ENCODE results near the gene PDE5A. TPM values are rescaled to one million over a fixed set of nuclear protein-coding genes. Genes with fewer than 3 reads are reported as not detected.
A peak's percentile ranks its signal among the peaks of the same experiment; 100 is the strongest.

The PDE5A gene
- polyA plus RNA-seq, 2 of the 4 experiments (the other 2 are of a cell fraction): 0.27 to 1.0 TPM

GRCh38 chr4:119490335-119490734 is 138.3 kb downstream of the PDE5A start:
- Histone ChIP-seq H3K4me1 (no peaks in the 10 kb centered on the region), H3K4me2 (no peak overlapping the region), H3K9me3 (no peaks in the 10 kb centered on the region), H3K27ac (no peak overlapping the region), H3K4me3 (no peak overlapping the region)
- 73% methylated on average over 3 of the region's 3 CpGs for WGBS (ENCODE audit: missing lambda C conversion rate)
- DNase-seq (ENCODE audit: low read depth in 1 of 2, low spot score in 1 of 2) (peak in 1 of 2 experiments; percentile 21), FAIRE-seq (no peak), ATAC-seq (peak; percentile 71 to 76; a peak in 4 of 6 replicates)
- CTCF ChIA-PET: no interaction called here
- TF ChIP-seq RAD21 (conservative IDR thresholded peaks at IDR 0.05 in 1 of 2, IDR thresholded peaks at IDR 0.05 in 1 of 2) (peak in 1 of 2 experiments; percentile 15; a peak in 1 of 5 replicates), E2F6 (IDR thresholded peaks at IDR 0.05; ENCODE audit: borderline replicate concordance, low read depth) (no peak), FOXS1 (CRISPR knock-in tag; IDR thresholded peaks at IDR 0.05) (no peak), CHD4 (IDR thresholded peaks at IDR 0.05; ENCODE audit: borderline replicate concordance) (no peak), NFE2L2 (conservative IDR thresholded peaks at IDR 0.05; ENCODE audit: low read length) (no peak), HES2 (IDR thresholded peaks at IDR 0.05) (no peak), SMC3 (IDR thresholded peaks at IDR 0.05) (peak; percentile 14; the same call in 2 of the 3 replicates)
- POLR2A ChIA-PET: no interaction called here

GRCh38 chr4:119489305-119489704 is 139.3 kb downstream of the PDE5A start:
- CTCF ChIA-PET: no interaction called here
- ATAC-seq: no peak
- 90% methylated on average over 3 of the region's 3 CpGs for WGBS (ENCODE audit: missing lambda C conversion rate)

GRCh38 chr4:119480331-119480730 is 148.3 kb downstream of the PDE5A start:
- H3K9me3 ChIP-seq: peaks cover 7% of the 10 kb centered on the region; the same call in 1 of the 3 replicates
- H3K4me1 ChIP-seq: 0 out of 3 replicates have a peak, but pooled peaks cover 4% of the 10 kb centered on the region
- ChIA-PET CTCF (no interaction called here), POLR2A (no interaction called here)
- 91% methylated on average over 1 of the region's 1 CpG for WGBS (ENCODE audit: missing lambda C conversion rate)
- H3K4me3 ChIP-seq: no peak overlapping the region
- DNase-seq (ENCODE audit: low read depth in 1 of 2, low spot score in 1 of 2) (no peak), FAIRE-seq (no peak), ATAC-seq (no peak)
- no peak overlapping the region for H3K4me2 ChIP-seq
- no peak overlapping the region for H3K27ac ChIP-seq
- no peak for TF ChIP-seq HOXB13 (CRISPR knock-in tag; IDR thresholded peaks at IDR 0.05; ENCODE audit: low read depth)
- no peak for TF ChIP-seq POLR2A (IDR thresholded peaks at IDR 0.05; ENCODE audit: low read length)
- no peak for TF ChIP-seq KDM1A (IDR thresholded peaks at IDR 0.05; ENCODE audit: low read depth)
- no peak for TF ChIP-seq BHLHE40 (IDR thresholded peaks at IDR 0.05; ENCODE audit: low read depth, low read length)
- no peak for TF ChIP-seq NPAS2 (CRISPR knock-in tag; IDR thresholded peaks at IDR 0.05; ENCODE audit: borderline replicate concordance)
- TF ChIP-seq ZSCAN20 (CRISPR knock-in tag; IDR thresholded peaks at IDR 0.05): no peak

More at GRCh38 chr4:119489305-119489704, 139.3 kb downstream of the PDE5A start:
- H3K4me1 ChIP-seq: no peaks in the 10 kb centered on the region
- TF ChIP-seq MAZ (IDR thresholded peaks at IDR 0.05; ENCODE audit: borderline replicate concordance, low read depth, low read length): no peak
- no peak for TF ChIP-seq HMGXB4 (CRISPR knock-in tag; IDR thresholded peaks at IDR 0.05; ENCODE audit: borderline replicate concordance)
- DNase-seq (ENCODE audit: low read depth in 1 of 2, low spot score in 1 of 2) (no peak), FAIRE-seq (no peak)
- no peak overlapping the region for H3K4me3 ChIP-seq
- H3K9me3 ChIP-seq: peaks cover under 1% of the 10 kb centered on the region; the same call in 1 of the 3 replicates
- H3K4me2 ChIP-seq: no peak overlapping the region
- POLR2A ChIA-PET: no interaction called here
- H3K27ac ChIP-seq: no peak overlapping the region

GRCh38 chr4:119479835-119480234 is 148.8 kb downstream of the PDE5A start:
- no peak overlapping the region for H3K27ac ChIP-seq
- ATAC-seq (no peak), FAIRE-seq (no peak), DNase-seq (ENCODE audit: low read depth in 1 of 2, low spot score in 1 of 2) (no peak)
- CTCF ChIA-PET: no interaction called here
- peaks cover 7% of the 10 kb centered on the region; the same call in 1 of the 3 replicates for H3K9me3 ChIP-seq
- no peak overlapping the region for H3K4me3 ChIP-seq
- 0 out of 3 replicates have a peak, but pooled peaks cover 4% of the 10 kb centered on the region for H3K4me1 ChIP-seq
- H3K4me2 ChIP-seq: no peak overlapping the region
- POLR2A ChIA-PET: no interaction called here
- no peak for TF ChIP-seq POLR2AphosphoS2 (conservative IDR thresholded peaks at IDR 0.05; ENCODE audit: low read length)
- TF ChIP-seq PHF8 (IDR thresholded peaks at IDR 0.05; ENCODE audit: borderline replicate concordance, low read depth): no peak
- TF ChIP-seq ELK1 (IDR thresholded peaks at IDR 0.05; ENCODE audit: low read depth, low read length): no peak
- TF ChIP-seq USF2 (IDR thresholded peaks at IDR 0.05): no peak
- no peak for TF ChIP-seq TFCP2L1 (CRISPR knock-in tag; IDR thresholded peaks at IDR 0.05)
- TF ChIP-seq EHF (CRISPR knock-in tag; IDR thresholded peaks at IDR 0.05): no peak
- TF ChIP-seq MAX (IDR thresholded peaks at IDR 0.05): no peak
- TF ChIP-seq KDM1A (IDR thresholded peaks at IDR 0.05; ENCODE audit: low read depth): no peak
- no peak for TF ChIP-seq EHMT2 (IDR thresholded peaks at IDR 0.05; ENCODE audit: low read depth)
- TF ChIP-seq FOSB (CRISPR knock-in tag; IDR thresholded peaks at IDR 0.05): no peak
- no peak for TF ChIP-seq ATOH8 (CRISPR knock-in tag; IDR thresholded peaks at IDR 0.05; ENCODE audit: low read depth)
- TF ChIP-seq FOXS1 (CRISPR knock-in tag; IDR thresholded peaks at IDR 0.05): no peak
- TF ChIP-seq RARB (CRISPR knock-in tag; IDR thresholded peaks at IDR 0.05): no peak
- no peak for TF ChIP-seq EP300 (IDR thresholded peaks at IDR 0.05)

All from A549 (cell line).